Tibial nerve (tissue), 3 donors: ENCODE results near the gene KRTAP10-8.

Source experiments
- CTCF ChIP-seq, 5 experiments: fragments of 200-600 bp in 3 of 5; fragments of 450-650 bp in 2 of 5; sonication (generic) in 3 of 5; IDR thresholded peaks; one replicate each; pipeline ENCODE4 v1.5.1; 2016 to 2019; ENCODE audit warnings: antibody characterized with exemption in 5 of 5, mild to moderate bottlenecking in 3 of 5, moderate library complexity in 2 of 5
- POLR2A ChIP-seq, 2 donors: fragments of 450-650 bp; IDR thresholded peaks; one replicate each; pipeline ENCODE4 v1.6.1; 2017; ENCODE audit warnings: antibody characterized with exemption in 2 of 2, mild to moderate bottlenecking in 2 of 2, moderate library complexity in 2 of 2

GRCh38 chr21:44617071-44617501 is 5.2 kb downstream of the KRTAP10-8 start:
- no peak for TF ChIP-seq POLR2A (IDR thresholded peaks at IDR 0.05)
- TF ChIP-seq CTCF (IDR thresholded peaks at IDR 0.05): no peak
